ENCODE results near the gene MED13L. TPM values are rescaled to one million over a fixed set of nuclear protein-coding genes. Genes with fewer than 3 reads are reported as not detected.
A peak's percentile ranks its signal among the peaks of the same experiment; 100 is the strongest.

The MED13L gene
- total and polyA plus RNA-seq, 8 donors = 10.3 to 93.8 (median 53.0) TPM

- no peaks in the 10 kb centered on the region for H3K9me3 ChIP-seq
- 16 to 19% methylated on average over 1 of the region's 1 CpG for WGBS, 2 donors
- no peak for FAIRE-seq
- no peaks in the 10 kb centered on the region for H3K36me3 ChIP-seq
- H3K4me1 ChIP-seq = peaks cover 0 to 7% (median 6%) of the 10 kb centered on the region in 3 donors
- no peak overlapping the region for H3K4me3 ChIP-seq
- intact Hi-C loops (cut with DNase I) = no loop called here
- no peak for TF ChIP-seq CTCF (IDR thresholded peaks at IDR 0.05)
- H3K27ac ChIP-seq = no peak overlapping the region
- no peak for DNase-seq
- ATAC-seq = peak in 1 of 4 donors; percentile 62
- no peaks in the 10 kb centered on the region for H3K27me3 ChIP-seq
Observed at GRCh38 chr12:116087962-116088361, 189.5 kb downstream of the MED13L start.

- 74 to 86% methylated on average over 3 of the region's 3 CpGs for WGBS, 2 donors
- FAIRE-seq = no peak
Observed at GRCh38 chr12:116087399-116087798, 190.1 kb downstream of the MED13L start.

GRCh38 chr12:116080415-116080814, 197.1 kb downstream of the MED13L start:
- intact Hi-C loops (cut with DNase I) = no loop called here
- H3K36me3 ChIP-seq = no peaks in the 10 kb centered on the region
- ATAC-seq = no peak
- no peaks in the 10 kb centered on the region for H3K9me3 ChIP-seq
- 46 to 52% methylated on average over 3 of the region's 3 CpGs for WGBS, 2 donors
- TF ChIP-seq CTCF (IDR thresholded peaks at IDR 0.05) = no peak
- FAIRE-seq = no peak
- H3K4me1 ChIP-seq = peaks cover under 1 to 5% (median 2%) of the 10 kb centered on the region in 3 donors
- no peak overlapping the region for H3K4me3 ChIP-seq
- no peak overlapping the region for H3K27ac ChIP-seq
- DNase-seq = no peak
- H3K27me3 ChIP-seq = no peaks in the 10 kb centered on the region

More at GRCh38 chr12:116087399-116087798, 190.1 kb downstream of the MED13L start:
- Histone ChIP-seq H3K36me3 (no peaks in the 10 kb centered on the region), H3K27ac (no peak overlapping the region), H3K9me3 (no peaks in the 10 kb centered on the region), H3K4me1 (peaks cover 0 to 7% (median 6%) of the 10 kb centered on the region in 3 donors), H3K27me3 (no peaks in the 10 kb centered on the region), H3K4me3 (no peak overlapping the region)
- ATAC-seq (no peak), DNase-seq (no peak)
- intact Hi-C loops (cut with DNase I) = no loop called here
- TF ChIP-seq CTCF (IDR thresholded peaks at IDR 0.05) = no peak

- FAIRE-seq (no peak), DNase-seq (no peak), ATAC-seq (no peak)
- no peaks in the 10 kb centered on the region for H3K9me3 ChIP-seq
- TF ChIP-seq CTCF (IDR thresholded peaks at IDR 0.05) = no peak
- H3K36me3 ChIP-seq = no peaks in the 10 kb centered on the region
- H3K27ac ChIP-seq = no peak overlapping the region
- WGBS, 2 donors = 98% methylated on average over 1 of the region's 1 CpG
- no peaks in the 10 kb centered on the region for H3K27me3 ChIP-seq
- intact Hi-C loops (cut with DNase I) = no loop called here
- H3K4me1 ChIP-seq = peaks cover 3 to 5% (median 4%) of the 10 kb centered on the region in 3 donors
- no peak overlapping the region for H3K4me3 ChIP-seq
Observed at GRCh38 chr12:116078396-116078795, 199.1 kb downstream of the MED13L start.

GRCh38 chr12:116077431-116077830, 200.1 kb downstream of the MED13L start:
- intact Hi-C loops (cut with DNase I) = no loop called here
- FAIRE-seq (no peak), DNase-seq (no peak), ATAC-seq (no peak)
- no peaks in the 10 kb centered on the region for H3K36me3 ChIP-seq
- no peak overlapping the region for H3K27ac ChIP-seq
- H3K4me1 ChIP-seq = peaks cover 3 to 5% (median 4%) of the 10 kb centered on the region in 3 donors
- H3K27me3 ChIP-seq = no peaks in the 10 kb centered on the region
- H3K9me3 ChIP-seq = no peaks in the 10 kb centered on the region
- TF ChIP-seq CTCF (IDR thresholded peaks at IDR 0.05) = no peak
- no peak overlapping the region for H3K4me3 ChIP-seq

All from pancreas (tissue), 10 donors.